Neural progenitor cell (in vitro differentiated cells): ENCODE measurements around the gene TRIM47.

Experiments
- EZH2 ChIP-seq: fragments of 200-600 bp; sonication (generic); IDR thresholded peaks from 2 replicates; pipeline ENCODE4 v1.6.1; 2017; ENCODE audit warnings: antibody characterized with exemption, mild to moderate bottlenecking, moderate library complexity
- EZH2phosphoT487 ChIP-seq: fragments of 200-600 bp; sonication (generic); IDR thresholded peaks from 2 replicates; pipeline ENCODE4 v1.6.1; 2017; ENCODE audit warnings: antibody characterized with exemption
- TF ChIP-seq, protein P1 (sequence below): fragments of 200-600 bp; sonication (generic); IDR thresholded peaks from 2 replicates; pipeline ENCODE4 v1.5.1; 2017; ENCODE audit warnings: antibody characterized with exemption, mild to moderate bottlenecking

DNA sequence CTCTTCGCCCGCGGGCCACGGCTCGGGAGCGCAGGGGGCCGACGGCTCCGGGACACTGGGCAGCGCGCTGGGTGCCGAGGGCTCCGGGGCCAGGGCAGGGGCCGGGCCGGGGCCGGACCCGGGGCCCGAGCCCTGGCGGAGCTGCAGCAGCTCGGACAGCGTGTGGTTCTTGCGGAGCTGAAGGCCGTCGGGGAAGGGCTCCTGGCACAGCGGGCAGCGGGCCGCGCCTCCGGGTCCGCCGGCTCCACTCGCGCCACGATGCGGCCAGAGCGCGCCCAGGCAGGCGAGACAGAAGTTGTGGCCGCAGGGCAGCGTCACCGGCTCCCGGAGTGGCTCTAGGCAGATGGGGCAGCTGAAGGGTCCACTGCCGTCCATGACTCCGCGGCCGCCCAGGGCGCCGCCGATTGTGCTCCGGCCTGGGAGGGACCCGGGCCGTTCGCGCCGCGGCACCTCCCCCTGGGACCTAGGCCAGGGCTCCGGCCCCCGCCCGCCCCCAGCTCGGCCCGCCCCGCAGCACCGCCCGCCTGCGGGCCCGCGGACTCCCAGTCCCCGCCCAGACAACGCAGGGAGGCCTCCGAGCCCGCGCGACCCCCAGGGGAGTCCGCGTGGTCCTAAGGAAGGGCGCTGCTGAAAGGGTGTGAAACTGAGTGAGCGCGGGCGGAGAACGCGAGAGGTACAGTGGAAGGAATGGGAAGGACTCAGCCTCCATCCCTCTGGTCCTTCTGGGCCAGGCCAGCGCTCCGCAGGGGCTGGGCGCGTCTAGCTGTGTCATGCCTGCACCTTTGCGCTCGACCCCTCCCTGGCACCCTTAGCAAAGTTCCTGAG, at the start of gene TRIM47:
- TF ChIP-seq, protein P1, sequence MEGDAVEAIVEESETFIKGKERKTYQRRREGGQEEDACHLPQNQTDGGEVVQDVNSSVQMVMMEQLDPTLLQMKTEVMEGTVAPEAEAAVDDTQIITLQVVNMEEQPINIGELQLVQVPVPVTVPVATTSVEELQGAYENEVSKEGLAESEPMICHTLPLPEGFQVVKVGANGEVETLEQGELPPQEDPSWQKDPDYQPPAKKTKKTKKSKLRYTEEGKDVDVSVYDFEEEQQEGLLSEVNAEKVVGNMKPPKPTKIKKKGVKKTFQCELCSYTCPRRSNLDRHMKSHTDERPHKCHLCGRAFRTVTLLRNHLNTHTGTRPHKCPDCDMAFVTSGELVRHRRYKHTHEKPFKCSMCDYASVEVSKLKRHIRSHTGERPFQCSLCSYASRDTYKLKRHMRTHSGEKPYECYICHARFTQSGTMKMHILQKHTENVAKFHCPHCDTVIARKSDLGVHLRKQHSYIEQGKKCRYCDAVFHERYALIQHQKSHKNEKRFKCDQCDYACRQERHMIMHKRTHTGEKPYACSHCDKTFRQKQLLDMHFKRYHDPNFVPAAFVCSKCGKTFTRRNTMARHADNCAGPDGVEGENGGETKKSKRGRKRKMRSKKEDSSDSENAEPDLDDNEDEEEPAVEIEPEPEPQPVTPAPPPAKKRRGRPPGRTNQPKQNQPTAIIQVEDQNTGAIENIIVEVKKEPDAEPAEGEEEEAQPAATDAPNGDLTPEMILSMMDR = no peak
- TF ChIP-seq EZH2phosphoT487 (peak; percentile 38), EZH2 (peak; percentile 65)
